Heart left ventricle (tissue), 13 donors: ENCODE data around the gene BIRC2.

ENCODE experiments used
- CTCF ChIP-seq, 12 donors: fragments of 200-600 bp; sonication (generic) in 4 of 12; IDR thresholded peaks; one replicate each; pipeline versions ENCODE4 v1.5.0 to v1.8.0; 2018 to 2022; ENCODE audit warnings: antibody characterized with exemption in 12 of 12, mild to moderate bottlenecking in 5 of 12
- POLR2A ChIP-seq, 2 donors: fragments of 450-650 bp; IDR thresholded peaks; one replicate each; pipeline ENCODE4 v1.6.1; 2017; ENCODE audit warnings: antibody characterized with exemption in 2 of 2, mild to moderate bottlenecking in 2 of 2, moderate library complexity in 2 of 2
- donor health status: ischemic (EF 13 %, LVEDD 7.1; RV severe dilation, severe dysfunction).
- donor health status: DM: no; HTN: yes; CAD: no.
- donor health status: DM: no; HTN: no; CAD: no.
- donor health status: ischemic (EF 25% LVEDD 6.9; RV normal size, moderate dysfunction).
- donor health status: ischemic (EF 25% LVEDD 5.7; RV mildly dilated, moderate dysfunction).
- donor health status: ischemic (EF 35%, LVEDD 5.7; RV mildly dilated, moderate dysfunction).
- donor health status: nonischemic (EF 11% LVEDD 7.7; RV severe dilation, severe dysfunction).
- donor health status: DM: yes; HTN: yes; CAD: no.
- donor health status: PGD.
- donor health status: ischemic (EF 29% LVEDD 5.4; RV normal size, mild dysfunction).
- donor health status: nonischemic (EF 23%, LVEDD 6.1; RV moderate dilation, normal function).

DNA sequence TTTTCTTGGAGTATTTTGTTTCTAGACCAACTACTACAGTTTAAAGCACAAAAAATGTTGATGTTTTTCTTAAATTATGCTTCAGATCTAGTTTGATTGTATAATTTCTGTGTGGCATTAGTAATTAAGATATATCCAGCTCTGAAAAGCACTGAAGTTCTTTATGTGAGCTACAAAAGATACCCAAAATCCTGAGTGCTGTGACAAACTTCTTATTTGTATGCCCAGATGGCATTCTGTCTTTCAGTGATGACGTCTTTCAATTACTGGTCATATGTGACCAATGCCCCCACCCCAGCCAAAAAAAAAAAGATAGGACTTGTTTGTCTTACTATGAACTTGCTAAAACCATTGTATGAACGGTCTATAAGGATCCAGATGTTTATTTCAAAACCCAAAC, 51.3 kb downstream of the BIRC2 start:
- no peak for TF ChIP-seq CTCF (IDR thresholded peaks at IDR 0.05)
- no peak for TF ChIP-seq POLR2A (IDR thresholded peaks at IDR 0.05)
